ENCODE results near the gene ZBTB44. TPM values are rescaled to one million over a fixed set of nuclear protein-coding genes. Genes with fewer than 3 reads are reported as not detected.
A peak's percentile ranks its signal among the peaks of the same experiment; 100 is the strongest.

The ZBTB44 gene
- total RNA-seq, 1 donor from 2014 or later, result 43.6 TPM

GRCh38 chr11:130180491-130180890 lies 134.2 kb downstream of the ZBTB44 start:
- Histone ChIP-seq H3K79me2 (ENCODE audit: low read depth) (no peaks in the 10 kb centered on the region), H3F3A (ENCODE audit: low read depth) (no peaks in the 10 kb centered on the region), H3K27me3 (no peaks in the 10 kb centered on the region), H3K4me1 (peaks cover 6% of the 10 kb centered on the region), H4K20me1 (ENCODE audit: low read depth) (no peaks in the 10 kb centered on the region), H3K36me3 (no peaks in the 10 kb centered on the region), H3K9ac (no peak overlapping the region), H3K4me3 (no peak overlapping the region), H3K27ac (no peak overlapping the region), H2AFZ (replicated peaks) (no peak overlapping the region), H3K9me3 (ENCODE audit: low read depth) (no peaks in the 10 kb centered on the region), H3K4me2 (no peak overlapping the region)
- peaks cover 14% of the 10 kb centered on the region for H3K4me1 Mint-ChIP-seq
- no peaks in the 10 kb centered on the region for H3K27me3 Mint-ChIP-seq (ENCODE audit: insufficient read depth, low read depth)
- TF ChIP-seq EZH2 (IDR thresholded peaks at IDR 0.05) (no peak), EZH2phosphoT487 (IDR thresholded peaks at IDR 0.05) (no peak), CTCF (IDR thresholded peaks at IDR 0.05) (no peak)
- H3K9me3 Mint-ChIP-seq, result no peaks in the 10 kb centered on the region
- H3K4me3 Mint-ChIP-seq, result no peak overlapping the region
- H3K27ac Mint-ChIP-seq, result no peak overlapping the region
- no peaks in the 10 kb centered on the region for H3K36me3 Mint-ChIP-seq
- no peak for DNase-seq (ENCODE audit: low spot score)

DNA sequence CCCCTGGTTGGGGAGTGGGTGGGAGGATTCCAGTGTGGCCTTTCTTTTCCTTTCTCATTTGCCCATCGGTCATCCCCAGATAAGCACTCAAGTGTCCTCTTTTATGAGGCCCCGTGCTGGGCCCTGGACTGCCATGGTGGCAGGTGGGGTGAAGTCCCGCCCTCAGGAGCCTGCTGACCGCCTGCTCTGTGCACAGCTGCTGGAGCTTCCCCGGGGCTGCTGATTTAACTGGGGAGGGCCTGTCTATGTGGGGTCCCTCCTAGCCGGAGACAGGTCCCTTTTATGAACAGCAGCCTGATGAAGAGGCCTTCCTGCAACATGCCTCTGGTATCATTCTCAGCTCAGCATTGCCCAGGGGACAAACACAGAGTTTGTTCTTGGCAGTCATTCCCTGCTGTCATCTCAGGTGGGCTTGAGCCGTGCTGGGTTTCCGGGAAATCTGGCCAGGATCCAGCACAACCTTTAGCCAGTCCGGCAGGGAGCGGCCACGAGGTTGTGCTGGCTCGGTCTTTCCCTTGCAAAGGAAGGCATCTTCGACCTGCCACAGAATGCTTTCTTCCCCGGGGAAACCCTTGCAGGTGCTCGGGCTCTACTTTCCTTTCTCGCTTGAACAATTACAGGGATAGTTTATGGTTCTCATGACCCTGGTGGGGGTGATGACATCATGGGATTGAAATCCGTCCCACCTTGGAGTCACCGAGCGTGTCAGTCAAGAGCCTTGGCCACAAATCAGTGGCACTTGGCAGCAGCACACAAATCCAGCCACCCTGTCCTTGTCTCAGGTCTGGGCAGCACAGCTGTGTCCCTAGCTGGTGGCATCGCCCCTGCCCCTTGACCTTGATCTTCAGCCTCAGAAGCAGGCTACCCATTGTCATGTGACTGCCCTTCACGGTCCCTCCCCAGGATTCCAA lies 135.1 kb downstream of the ZBTB44 start:
- H3K36me3 Mint-ChIP-seq, result no peaks in the 10 kb centered on the region
- TF ChIP-seq EZH2 (IDR thresholded peaks at IDR 0.05), result no peak
- TF ChIP-seq CTCF (IDR thresholded peaks at IDR 0.05), result no peak
- no peak for TF ChIP-seq EZH2phosphoT487 (IDR thresholded peaks at IDR 0.05)
- peaks cover 14% of the 10 kb centered on the region for H3K4me1 Mint-ChIP-seq
- Histone ChIP-seq H3K4me1 (peaks cover 6% of the 10 kb centered on the region), H2AFZ (replicated peaks) (no peak overlapping the region), H3K27me3 (no peaks in the 10 kb centered on the region), H3K4me2 (no peak overlapping the region), H3K79me2 (ENCODE audit: low read depth) (no peaks in the 10 kb centered on the region), H3K9ac (no peak overlapping the region), H3K4me3 (no peak overlapping the region), H3K9me3 (ENCODE audit: low read depth) (no peaks in the 10 kb centered on the region), H3K27ac (no peak overlapping the region), H4K20me1 (ENCODE audit: low read depth) (no peaks in the 10 kb centered on the region), H3F3A (ENCODE audit: low read depth) (no peaks in the 10 kb centered on the region), H3K36me3 (no peaks in the 10 kb centered on the region)
- H3K4me3 Mint-ChIP-seq, result peak overlapping the region; percentile 38
- H3K9me3 Mint-ChIP-seq, result no peaks in the 10 kb centered on the region
- H3K27me3 Mint-ChIP-seq (ENCODE audit: insufficient read depth, low read depth), result no peaks in the 10 kb centered on the region
- H3K27ac Mint-ChIP-seq, result no peak overlapping the region
- DNase-seq (ENCODE audit: low spot score), result no peak

- H3K36me3 ChIP-seq, result no peaks in the 10 kb centered on the region
- no peaks in the 10 kb centered on the region for H3K27me3 ChIP-seq
- Mint-ChIP-seq H3K27me3 (ENCODE audit: insufficient read depth, low read depth) (no peaks in the 10 kb centered on the region), H3K4me1 (peaks cover 14% of the 10 kb centered on the region), H3K9me3 (no peaks in the 10 kb centered on the region), H3K36me3 (no peaks in the 10 kb centered on the region), H3K4me3 (peak overlapping the region; percentile 38), H3K27ac (no peak overlapping the region)
- H3K79me2 ChIP-seq (ENCODE audit: low read depth), result no peaks in the 10 kb centered on the region
- no peak overlapping the region for H3K27ac ChIP-seq
- H3K4me2 ChIP-seq, result no peak overlapping the region
- no peaks in the 10 kb centered on the region for H3K4me1 ChIP-seq
- H3K9me3 ChIP-seq (ENCODE audit: low read depth), result no peaks in the 10 kb centered on the region
- no peak for TF ChIP-seq EZH2phosphoT487 (IDR thresholded peaks at IDR 0.05)
- no peak for TF ChIP-seq CTCF (IDR thresholded peaks at IDR 0.05)
- no peak for TF ChIP-seq EZH2 (IDR thresholded peaks at IDR 0.05)
- H3K9ac ChIP-seq, result no peak overlapping the region
- no peak overlapping the region for H2AFZ ChIP-seq (replicated peaks)
- no peak for DNase-seq (ENCODE audit: low spot score)
- no peaks in the 10 kb centered on the region for H3F3A ChIP-seq (ENCODE audit: low read depth)
- no peak overlapping the region for H3K4me3 ChIP-seq
- no peaks in the 10 kb centered on the region for H4K20me1 ChIP-seq (ENCODE audit: low read depth)
These were observed 136.0 kb downstream of the ZBTB44 start for GRCh38 chr11:130178441-130179339.

Data from neural progenitor cell (in vitro differentiated cells).